ENCODE measurements around the gene IRAK3.
"Not testable (repeated sequence)": the region's sequence is repeated elsewhere in the genome, so short reads cannot be mapped to it uniquely, and the experiment has no call there.

The IRAK3 gene

GRCh38 chr12:66228462-66228861, 39.4 kb downstream of the IRAK3 start:
- DNase-seq = no peak

GRCh38 chr12:66232263-66232662, 43.2 kb downstream of the IRAK3 start:
- DNase-seq = no peak

DNA sequence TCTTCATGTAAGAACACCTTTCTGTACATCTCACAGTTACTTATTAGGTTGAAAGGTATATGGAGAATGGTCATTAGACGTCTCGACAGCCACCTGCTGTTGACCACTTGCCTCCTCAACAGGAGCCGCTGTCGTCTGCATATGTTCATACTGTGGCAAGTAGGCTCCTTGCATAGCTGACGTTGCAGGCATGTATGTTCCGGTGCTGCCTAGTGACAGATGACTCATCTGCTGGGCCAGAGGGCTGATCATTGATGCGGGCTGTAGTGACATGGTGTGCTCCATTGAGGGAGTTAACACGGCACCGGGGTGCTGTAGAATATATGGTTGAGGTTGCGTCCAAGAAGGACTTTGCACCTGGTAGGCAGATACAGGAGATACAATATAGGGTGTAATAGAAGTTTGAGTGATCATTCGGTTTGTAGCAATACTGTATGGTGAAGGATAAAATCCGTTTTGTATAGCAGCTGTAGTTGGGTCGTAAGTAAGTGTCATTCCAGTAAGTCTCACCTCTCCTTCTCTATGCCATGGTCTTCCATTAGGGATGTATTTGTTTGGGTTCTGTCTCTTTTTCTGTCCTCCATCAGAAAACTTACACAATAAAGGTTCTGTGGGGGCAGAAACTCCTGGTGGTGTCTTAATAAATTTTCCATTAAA, 45.2 kb downstream of the IRAK3 start:
- DNase-seq = not testable (repeated sequence)

DNA sequence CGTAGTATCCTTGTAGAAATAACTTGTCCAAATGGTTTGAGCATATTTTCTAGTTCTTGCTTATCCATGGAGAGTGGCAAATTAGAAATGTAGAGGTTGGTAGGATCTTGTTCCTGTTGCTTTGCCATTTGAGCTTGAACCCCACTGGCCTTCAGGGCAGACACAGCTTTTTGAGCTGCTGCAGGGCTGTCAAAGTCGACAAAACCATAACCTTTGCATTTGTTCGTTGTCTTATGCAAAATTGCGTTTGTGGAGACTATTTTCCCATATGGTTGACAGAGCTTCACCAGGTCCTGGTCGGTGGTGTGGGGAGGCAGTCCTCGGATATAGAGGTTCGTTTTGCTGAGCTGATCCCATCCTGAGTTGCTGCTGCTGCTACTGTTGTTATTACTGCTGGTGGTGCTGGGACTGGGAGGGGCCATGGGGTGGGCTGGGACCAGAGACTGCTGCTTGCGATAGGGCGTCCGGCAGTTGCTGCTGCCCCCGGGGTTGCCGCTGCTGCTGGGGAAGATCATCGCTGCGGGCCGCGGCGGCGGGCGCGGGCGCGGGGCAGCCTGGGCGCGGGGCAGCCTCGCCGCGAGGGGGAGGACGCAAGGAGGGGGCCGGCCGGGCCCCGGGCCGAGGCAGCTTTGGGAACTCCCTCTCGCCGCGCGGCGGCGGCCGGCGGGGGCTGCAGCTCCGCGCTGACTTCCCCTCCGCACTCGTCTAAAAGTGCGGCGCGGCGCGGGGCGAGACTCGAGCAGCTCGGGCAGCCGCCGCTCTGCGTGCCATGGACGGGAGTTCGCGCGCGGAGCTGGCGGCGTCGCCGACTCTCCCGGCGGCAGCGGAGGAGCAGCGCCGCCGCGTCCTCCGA, 46.0 kb downstream of the IRAK3 start:
- DNase-seq = not testable (repeated sequence)

DNA sequence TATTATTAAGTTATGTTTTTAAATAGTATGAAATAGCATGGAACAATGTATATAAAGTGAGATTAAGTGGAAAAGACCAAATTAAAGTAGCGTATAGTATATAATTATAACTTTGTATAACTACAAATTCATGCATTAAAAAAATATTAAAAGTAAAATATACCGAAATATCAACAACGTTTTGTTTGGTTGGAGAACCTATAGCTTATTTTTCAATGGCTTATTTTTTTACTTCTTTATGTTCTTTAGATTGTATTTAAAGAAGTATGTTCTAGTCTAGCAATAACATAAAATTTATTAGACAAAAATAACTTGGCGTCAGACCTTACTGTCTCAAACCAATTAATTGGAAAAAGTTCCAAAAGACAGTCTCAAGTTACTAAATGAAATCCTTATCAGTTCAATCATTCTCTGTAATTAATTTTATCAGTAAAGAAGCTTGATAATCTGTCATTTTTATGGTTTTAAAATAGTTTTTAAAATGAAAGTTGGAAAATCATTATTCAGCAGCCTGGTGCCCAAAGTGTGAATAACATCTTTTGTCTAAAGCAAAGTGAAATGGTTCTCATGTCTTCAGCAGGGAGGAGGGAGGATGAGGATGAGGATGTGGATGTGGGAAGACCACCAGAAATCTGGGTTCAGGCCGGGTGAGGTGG, 46.7 kb downstream of the IRAK3 start:
- DNase-seq = no peak

DNA sequence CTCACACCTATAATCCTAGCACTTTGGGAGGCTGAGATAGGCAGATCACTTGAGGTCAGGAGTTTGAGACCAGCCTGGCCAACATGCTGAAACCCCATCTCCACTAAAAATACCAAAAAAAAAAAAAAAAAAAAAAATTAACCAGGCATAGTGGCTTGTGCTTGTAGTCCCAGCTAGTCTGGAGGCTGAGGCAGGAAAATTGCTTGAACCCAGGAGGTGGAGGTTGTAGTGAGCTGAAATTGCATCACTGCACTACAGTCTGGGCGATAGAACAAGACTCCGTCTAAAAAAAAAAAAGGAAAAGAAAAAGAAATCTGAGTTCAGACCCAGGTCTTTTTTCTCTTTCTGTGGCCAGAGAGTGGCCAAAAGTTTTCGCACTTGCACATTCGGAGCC, 47.3 kb downstream of the IRAK3 start:
- not testable (repeated sequence) for DNase-seq

GRCh38 chr12:66236969-66237368, 48.0 kb downstream of the IRAK3 start:
- no peak for DNase-seq

DNA sequence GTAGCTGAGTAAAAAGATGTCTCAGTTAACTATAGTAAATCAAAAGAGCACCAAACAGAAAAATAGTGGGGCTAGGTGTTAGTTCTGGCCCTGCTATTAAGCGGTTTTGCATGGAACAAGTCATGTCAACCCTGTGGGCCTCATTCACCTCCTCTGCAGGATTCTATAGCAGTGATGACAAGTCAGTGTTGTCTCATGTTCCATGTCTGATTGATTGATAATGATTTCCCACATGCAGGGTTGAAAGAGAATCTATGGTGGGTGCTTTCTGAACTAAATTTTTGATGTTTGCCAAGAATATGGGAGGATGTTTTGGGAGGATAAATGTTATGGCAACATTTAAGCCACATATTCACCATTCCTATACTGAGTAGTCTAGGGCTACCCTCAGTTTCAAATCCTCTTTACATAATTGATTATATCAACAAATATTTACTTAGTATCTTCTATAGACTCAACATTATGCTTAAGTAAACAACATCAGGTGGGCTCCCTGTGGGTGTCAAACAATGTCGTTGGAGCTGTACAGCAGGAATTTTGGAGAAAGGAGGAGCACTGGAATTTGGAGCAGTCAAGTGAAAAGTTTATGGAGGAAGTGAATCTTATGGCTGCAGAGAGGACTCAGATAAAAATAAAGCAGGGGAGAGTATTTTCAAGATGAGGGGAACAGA, 48.6 kb downstream of the IRAK3 start:
- DNase-seq = no peak

DNA sequence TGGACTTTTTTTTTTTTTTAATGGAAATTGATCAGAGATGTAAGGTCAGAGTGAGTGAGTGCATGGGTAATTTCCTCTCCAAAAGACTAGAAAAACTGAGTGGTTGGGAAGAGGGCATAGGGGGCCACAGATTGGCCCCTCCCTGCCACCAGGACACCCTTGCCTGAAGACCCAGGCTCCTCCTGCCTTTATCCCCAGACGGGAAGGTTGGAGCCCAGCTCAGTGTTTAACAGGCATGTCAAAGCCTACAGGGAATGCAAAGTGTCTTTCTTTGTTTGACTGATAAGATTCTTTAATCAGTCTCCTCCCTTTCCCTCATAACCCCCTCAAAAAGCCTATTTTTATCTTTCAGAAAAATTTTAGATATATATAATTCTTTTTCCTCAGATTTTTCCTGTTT, 50.3 kb downstream of the IRAK3 start:
- no peak for DNase-seq

- no peak for DNase-seq
Observed at GRCh38 chr12:66240096-66240820, 51.2 kb downstream of the IRAK3 start.

- DNase-seq = no peak
Observed at GRCh38 chr12:66241061-66242043, 52.3 kb downstream of the IRAK3 start.

DNA sequence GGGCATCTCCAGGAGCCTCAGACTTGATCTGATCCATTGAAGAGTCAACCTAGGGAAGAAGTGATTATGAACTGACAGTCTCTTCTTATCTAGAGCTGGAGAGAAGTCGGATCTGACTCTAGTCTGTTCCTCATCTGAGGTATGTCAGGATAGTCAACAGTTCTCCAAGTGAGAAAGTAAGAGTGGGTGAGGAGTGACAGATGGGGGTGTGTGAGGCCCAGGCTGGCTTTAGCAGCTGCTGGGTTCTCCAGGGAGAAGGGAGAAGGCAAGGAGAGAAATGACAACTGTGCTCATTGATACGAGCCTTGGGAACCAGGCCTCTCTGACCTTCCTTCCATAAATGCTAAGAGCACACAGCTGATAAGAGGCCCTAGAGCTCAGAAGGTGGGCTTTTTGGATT, 53.3 kb downstream of the IRAK3 start:
- no peak for DNase-seq

GRCh38 chr12:66243911-66244310, 54.9 kb downstream of the IRAK3 start:
- no peak for DNase-seq

GRCh38 chr12:66244446-66244845, 55.4 kb downstream of the IRAK3 start:
- DNase-seq = no peak

- DNase-seq = no peak
Observed at GRCh38 chr12:66247741-66248140, 58.7 kb downstream of the IRAK3 start.

GRCh38 chr12:66251049-66251448, 62.0 kb downstream of the IRAK3 start:
- DNase-seq = no peak

DNA sequence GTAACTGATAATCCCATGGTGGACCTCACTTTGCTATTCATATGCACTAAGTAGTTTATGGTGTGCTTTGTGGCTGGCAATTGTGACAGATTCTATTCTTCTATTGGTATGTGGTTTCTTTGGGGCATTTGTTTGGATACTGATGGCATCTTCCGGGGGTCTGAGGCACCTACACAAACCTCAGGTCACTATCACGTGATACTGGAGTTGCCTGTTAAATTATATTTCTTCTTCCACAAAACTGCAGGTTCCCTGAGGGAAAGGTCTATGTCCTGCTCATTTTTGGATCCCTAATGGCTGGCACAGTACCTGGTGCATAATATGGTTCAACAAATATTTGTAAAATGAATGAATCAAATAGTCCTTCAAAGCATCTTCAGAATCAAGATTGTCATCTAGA, 63.8 kb downstream of the IRAK3 start:
- DNase-seq = no peak

DNA sequence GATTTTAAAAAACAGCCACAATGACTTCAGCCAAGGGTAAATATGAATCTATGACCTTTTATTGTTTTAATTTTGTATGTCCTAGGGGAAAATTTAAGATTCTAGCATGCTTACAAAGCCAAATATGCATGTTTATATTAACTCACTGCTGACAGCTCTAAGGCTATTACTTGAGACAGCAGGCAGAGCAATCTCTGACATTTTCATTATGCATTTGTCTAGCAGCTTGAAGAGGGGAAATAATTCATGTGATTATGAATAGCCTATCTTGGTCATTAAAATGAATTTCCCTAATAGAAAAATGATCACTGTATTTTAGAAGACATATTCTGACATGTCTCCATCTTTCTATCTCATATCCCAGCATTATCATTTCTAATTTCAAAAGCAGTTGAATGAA, 66.7 kb downstream of the IRAK3 start:
- no peak for DNase-seq

DNA sequence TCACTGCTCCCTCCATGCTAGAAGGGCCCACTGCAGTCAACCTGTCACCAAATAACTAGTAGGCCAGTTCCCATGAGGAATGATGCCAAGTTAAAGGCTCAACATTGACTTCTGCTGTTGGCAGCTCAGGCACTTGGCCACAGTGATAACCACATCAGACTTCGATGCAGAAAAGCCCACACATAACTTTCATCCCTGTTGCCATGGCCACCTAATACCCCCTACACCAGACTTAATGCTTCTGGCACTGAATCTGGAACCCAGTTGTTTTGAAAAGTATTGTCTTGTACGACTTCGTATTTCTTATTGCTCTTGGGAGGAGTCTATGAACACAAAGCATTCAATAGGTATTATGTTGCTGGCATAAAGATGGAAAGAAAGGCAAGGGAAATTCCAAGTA, 69.0 kb downstream of the IRAK3 start:
- DNase-seq = no peak

GRCh38 chr12:66262737-66263136, 73.7 kb downstream of the IRAK3 start:
- DNase-seq = no peak

DNA sequence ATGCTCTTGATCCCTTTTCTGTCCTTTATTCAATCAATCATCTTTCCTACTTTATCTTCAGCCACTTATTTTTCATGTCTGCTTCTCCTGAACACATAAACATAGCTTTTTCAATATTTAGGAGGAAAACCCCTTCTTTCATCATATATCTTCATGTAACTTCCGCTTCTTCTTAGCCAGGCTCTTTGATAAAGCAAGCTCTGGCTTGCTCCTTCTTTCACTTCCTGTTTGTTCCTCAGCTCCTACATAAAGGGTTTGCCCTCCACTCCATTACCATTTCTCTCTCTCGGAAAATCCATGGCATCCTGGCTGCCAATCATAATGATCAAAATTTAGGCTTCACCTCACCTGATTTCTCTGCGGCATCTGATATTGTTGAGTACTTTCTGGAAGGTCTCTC, 79.5 kb downstream of the IRAK3 start:
- no peak for DNase-seq

All from GOT3 (cell line).